Suprapubic skin (tissue), 4 donors: Measurements from ENCODE around the gene XRCC5. TPM values are rescaled to one million over a fixed set of nuclear protein-coding genes. Genes with fewer than 3 reads are reported as not detected.

Experiments used
- DNase-seq, 2 donors: peaks; one replicate each; pipeline ENCODE4 v3.0.0-alpha.2; 2019; ENCODE audit warnings: low spot score in 2 of 2
- H3K27ac ChIP-seq: fragments of 200-600 bp; sonication (generic); one replicate; pipeline ENCODE4 v1.5.1; 2019
- H3K27me3 ChIP-seq: fragments of 200-600 bp; sonication (generic); one replicate; pipeline ENCODE4 v1.5.1; 2019
- H3K36me3 ChIP-seq: fragments of 200-600 bp; sonication (generic); one replicate; pipeline ENCODE4 v1.5.1; 2019
- H3K4me1 ChIP-seq: fragments of 200-600 bp; sonication (generic); one replicate; pipeline ENCODE4 v1.5.1; 2019
- H3K4me3 ChIP-seq: fragments of 200-600 bp; sonication (generic); one replicate; pipeline ENCODE4 v1.5.1; 2019; ENCODE audit warnings: mild to moderate bottlenecking
- H3K9me3 ChIP-seq: fragments of 200-600 bp; sonication (generic); one replicate; pipeline ENCODE4 v1.5.1; 2019
- CTCF ChIP-seq, 2 donors: fragments of 200-600 bp in 1 of 2; fragments of 450-650 bp in 1 of 2; sonication (generic) in 1 of 2; IDR thresholded peaks; one replicate each; pipeline ENCODE4 v1.5.1; 2016 to 2019; ENCODE audit warnings: antibody characterized with exemption in 2 of 2, mild to moderate bottlenecking in 1 of 2, moderate library complexity in 1 of 2
- EP300 ChIP-seq: sonication (generic); formaldehyde crosslinking; IDR thresholded peaks from one replicate; pipeline ENCODE4 v1.6.1; 2017; ENCODE audit warnings: antibody characterized with exemption
- POLR2A ChIP-seq, 2 donors: fragments of 450-650 bp; IDR thresholded peaks; one replicate each; pipeline ENCODE4 v1.6.1; 2017; ENCODE audit warnings: antibody characterized with exemption in 2 of 2, mild to moderate bottlenecking in 2 of 2, moderate library complexity in 2 of 2
- POLR2AphosphoS5 ChIP-seq, 3 donors: sonication (generic); formaldehyde crosslinking; IDR thresholded peaks; one replicate each; pipeline ENCODE4 v1.6.1; 2017; ENCODE audit warnings: antibody characterized with exemption in 3 of 3
- WGBS: methylation state at CpG from one replicate; pipeline ENCODE4 v1.1.5; 2018; 5-methylcytosine and 5-hydroxymethylcytosine counted together
- total RNA-seq, 4 donors: library from RNA; depleted of rRNA; stranded (reverse); fragments of >200 nt; gene quantifications; one replicate each; pipeline ENCODE4 v1.1.0, GENCODE V29; 2016

The XRCC5 gene
- total RNA-seq, result 100 to 1,000 TPM; 122 to 153 (median 136) TPM

DNA sequence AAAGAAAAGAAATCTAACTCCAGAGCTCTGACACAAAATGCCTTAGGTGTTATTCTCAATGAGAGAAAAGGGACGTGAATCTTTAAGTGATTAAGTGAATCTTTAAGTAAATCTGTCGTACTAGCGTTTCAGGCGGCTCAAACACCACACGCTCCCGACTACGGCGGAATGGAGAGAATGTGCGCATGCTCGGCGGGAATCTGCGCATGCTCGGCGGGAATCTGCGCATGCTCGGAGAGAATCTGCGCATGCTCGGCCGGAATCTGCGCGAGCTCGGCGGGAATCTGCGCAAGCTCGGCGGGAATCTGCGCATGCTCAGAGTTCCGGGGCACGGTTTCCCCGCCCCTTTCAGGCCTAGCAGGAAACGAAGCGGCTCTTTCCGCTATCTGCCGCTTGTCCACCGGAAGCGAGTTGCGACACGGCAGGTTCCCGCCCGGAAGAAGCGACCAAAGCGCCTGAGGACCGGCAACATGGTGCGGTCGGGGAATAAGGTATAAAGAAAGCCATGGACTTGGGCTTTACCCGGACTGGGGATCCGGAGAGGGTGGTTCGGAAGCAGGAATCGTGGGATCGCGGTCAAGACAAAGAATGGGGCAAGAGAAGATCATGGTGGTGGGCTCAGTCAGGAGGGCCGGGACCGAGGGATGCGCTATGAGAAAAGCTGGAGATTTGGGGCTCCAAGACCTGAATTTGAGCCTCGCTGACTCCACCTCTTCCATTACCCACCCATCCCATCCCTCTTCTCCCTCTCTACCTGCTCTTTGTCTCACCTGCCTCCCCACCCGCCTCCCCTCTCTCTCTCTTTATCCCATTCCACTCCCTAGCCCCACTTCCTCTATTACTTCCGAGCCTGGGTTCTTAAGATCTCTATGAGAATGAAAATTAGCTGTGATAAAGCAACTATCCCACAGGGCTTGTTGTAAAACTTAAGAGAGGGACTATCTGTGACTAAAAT lies at the start of gene XRCC5:
Gene XRCC5 (plus strand): TSS at position 382 of the 955 bp plus-strand sequence. CDS start 89 bp downstream, at position 471.
- TF ChIP-seq EP300 (no peak), CTCF (IDR thresholded peaks at IDR 0.05) (no peak), POLR2A (IDR thresholded peaks at IDR 0.05) (peak; percentile 29 to 79), POLR2AphosphoS5 (IDR thresholded peaks at IDR 0.05) (peak; percentile 78 to 92 (median 92))
- peaks cover 39% of the 10 kb centered on the region for H3K4me1 ChIP-seq
- DNase-seq, result peak; percentile 98
- WGBS, result 0% methylated on average over 46 of the region's 57 CpGs
- no peaks in the 10 kb centered on the region for H3K9me3 ChIP-seq
- H3K4me3 ChIP-seq, result peak within 1 kb of the TSS; percentile 92
- peaks cover 26% of the 10 kb centered on the region for H3K36me3 ChIP-seq
- H3K27me3 ChIP-seq, result no peaks in the 10 kb centered on the region
- H3K27ac ChIP-seq, result peak within 1 kb of the TSS; percentile 94

DNA sequence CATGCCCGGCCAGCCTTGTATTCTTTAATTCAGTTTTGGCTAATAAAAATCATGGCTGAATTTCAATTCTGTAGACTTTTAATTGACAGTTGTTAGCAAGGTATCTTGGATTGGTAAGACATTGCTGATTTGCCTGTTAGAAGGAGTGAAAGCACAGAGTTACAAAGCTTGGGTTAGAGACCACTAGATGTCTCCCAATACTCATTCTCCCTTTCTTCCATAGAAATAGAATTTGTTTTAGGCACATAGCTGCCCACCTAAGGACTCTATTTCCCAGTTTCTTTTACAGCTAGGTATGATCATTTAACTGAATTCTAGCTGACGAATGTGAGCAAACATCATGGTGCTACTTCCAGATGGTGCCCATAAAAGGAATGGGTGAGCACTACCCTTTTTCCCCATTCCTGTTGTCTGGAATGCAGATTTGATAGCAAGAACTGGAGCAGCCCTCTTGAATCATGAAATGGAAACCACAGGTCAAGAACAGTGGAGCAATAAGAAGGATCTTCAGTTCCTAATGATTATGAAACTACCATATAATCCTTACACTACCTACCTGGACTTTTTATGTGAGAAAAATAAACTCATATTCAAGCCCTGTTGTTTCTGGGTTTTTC lies 45.0 kb upstream of the XRCC5 start:
- H3K27ac ChIP-seq, result no peak overlapping the region
- no peak overlapping the region for H3K4me3 ChIP-seq
- no peak for TF ChIP-seq POLR2AphosphoS5 (IDR thresholded peaks at IDR 0.05)
- TF ChIP-seq POLR2A (IDR thresholded peaks at IDR 0.05), result no peak
- TF ChIP-seq CTCF (IDR thresholded peaks at IDR 0.05), result no peak
- no peak for TF ChIP-seq EP300
- WGBS, result 87% methylated on average over 2 of the region's 2 CpGs
- no peaks in the 10 kb centered on the region for H3K4me1 ChIP-seq
- no peaks in the 10 kb centered on the region for H3K27me3 ChIP-seq
- H3K36me3 ChIP-seq, result peaks cover 13% of the 10 kb centered on the region
- no peak for DNase-seq
- no peaks in the 10 kb centered on the region for H3K9me3 ChIP-seq

DNA sequence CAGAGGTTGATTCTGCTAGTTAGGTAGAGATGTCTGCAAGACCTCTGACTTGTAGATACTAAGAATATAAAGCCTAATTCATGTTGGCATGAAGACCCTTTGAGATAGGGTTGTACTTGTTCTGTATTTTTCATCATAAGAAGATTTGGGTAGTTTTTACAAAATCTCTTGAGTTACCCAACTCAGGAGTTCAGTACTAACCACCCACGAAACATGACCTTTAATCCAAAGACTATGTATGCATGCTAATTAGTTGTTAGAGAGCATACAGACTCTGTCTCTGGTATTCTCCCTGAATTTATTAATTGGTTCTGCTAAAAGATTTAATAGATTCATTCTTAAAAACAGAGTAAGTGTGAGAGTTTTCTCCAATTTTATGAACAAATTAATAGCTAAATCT lies 44.5 kb upstream of the XRCC5 start:
- no peak for DNase-seq
- peaks cover 13% of the 10 kb centered on the region for H3K36me3 ChIP-seq
- no peak overlapping the region for H3K4me3 ChIP-seq
- TF ChIP-seq CTCF (IDR thresholded peaks at IDR 0.05) (no peak), POLR2A (IDR thresholded peaks at IDR 0.05) (no peak), EP300 (no peak), POLR2AphosphoS5 (IDR thresholded peaks at IDR 0.05) (no peak)
- H3K27me3 ChIP-seq, result no peaks in the 10 kb centered on the region
- WGBS, result 92% methylated on average over 1 of the region's 1 CpG
- no peak overlapping the region for H3K27ac ChIP-seq
- no peaks in the 10 kb centered on the region for H3K4me1 ChIP-seq
- no peaks in the 10 kb centered on the region for H3K9me3 ChIP-seq

- TF ChIP-seq POLR2A (IDR thresholded peaks at IDR 0.05) (no peak), EP300 (no peak), CTCF (IDR thresholded peaks at IDR 0.05) (no peak), POLR2AphosphoS5 (IDR thresholded peaks at IDR 0.05) (no peak)
- DNase-seq, result no peak
- 89% methylated on average over 5 of the region's 5 CpGs for WGBS
- Histone ChIP-seq H3K9me3 (no peaks in the 10 kb centered on the region), H3K27ac (no peak overlapping the region), H3K27me3 (no peaks in the 10 kb centered on the region), H3K4me1 (no peaks in the 10 kb centered on the region), H3K4me3 (no peak overlapping the region), H3K36me3 (peaks cover 13% of the 10 kb centered on the region)
These were observed 42.9 kb upstream of the XRCC5 start for GRCh38 chr2:216066230-216066629.

DNA sequence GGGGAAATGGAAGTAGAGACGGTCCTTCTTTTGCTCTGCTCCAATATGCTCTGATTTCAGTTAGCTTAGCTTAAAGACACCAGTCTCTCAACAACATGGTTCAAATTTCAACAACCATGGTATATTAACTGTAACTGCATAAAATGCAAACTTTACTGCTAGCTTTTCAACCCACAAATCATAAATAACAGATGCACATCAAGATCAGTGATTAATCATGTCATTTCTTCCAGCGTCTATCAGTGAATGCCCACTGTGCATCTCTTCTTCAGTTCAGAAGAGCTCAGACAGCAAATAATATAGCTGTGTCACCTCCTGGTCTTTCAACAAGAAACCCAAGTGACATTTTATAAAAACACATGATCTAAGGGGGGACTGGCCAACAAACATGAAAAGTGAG lies 40.1 kb upstream of the XRCC5 start:
- Histone ChIP-seq H3K9me3 (no peaks in the 10 kb centered on the region), H3K27ac (no peak overlapping the region), H3K36me3 (peaks cover 9% of the 10 kb centered on the region), H3K27me3 (no peaks in the 10 kb centered on the region), H3K4me1 (no peaks in the 10 kb centered on the region), H3K4me3 (no peak overlapping the region)
- no peak for DNase-seq
- no peak for TF ChIP-seq POLR2AphosphoS5 (IDR thresholded peaks at IDR 0.05)
- 90% methylated on average over 2 of the region's 2 CpGs for WGBS
